ENCODE measurements around the gene CCDC24. TPM values are rescaled to one million over a fixed set of nuclear protein-coding genes. Genes with fewer than 3 reads are reported as not detected.

Gene CCDC24
- total RNA-seq, 1 donor from 2014 or later: 4.8 TPM

GRCh38 chr1:44002606-44003157 is 11.3 kb downstream of the CCDC24 start:
- peaks cover 3 to 4% of the 10 kb centered on the region in 2 donors for H3K4me1 ChIP-seq
- no peak for DNase-seq (ENCODE audit: low spot score in 2 of 2)
- H3K9me3 ChIP-seq: no peaks in the 10 kb centered on the region
- no peak for TF ChIP-seq CTCF (IDR thresholded peaks at IDR 0.05)
- no peak overlapping the region for H3K4me3 ChIP-seq
- no peaks in the 10 kb centered on the region for H3K36me3 ChIP-seq
- intact Hi-C loops (cut with DNase I): loop anchor here (10.0 kb wide), 1 partner anchor 592 kb away; no protein-coding TSS in a partner anchor
- H3K27ac ChIP-seq: no peak overlapping the region
- no peaks in the 10 kb centered on the region for H3K27me3 ChIP-seq

GRCh38 chr1:44008259-44008658 is 16.9 kb downstream of the CCDC24 start:
- TF ChIP-seq CTCF (IDR thresholded peaks at IDR 0.05): no peak
- intact Hi-C loops (cut with DNase I): loop anchor here (5.0 to 10.0 kb wide), 2 partner anchors 204 to 587 kb away; partner anchors contain the start of gene DMAP1
- Histone ChIP-seq H3K27ac (no peak overlapping the region), H3K36me3 (no peaks in the 10 kb centered on the region), H3K27me3 (no peaks in the 10 kb centered on the region), H3K9me3 (no peaks in the 10 kb centered on the region), H3K4me3 (no peak overlapping the region), H3K4me1 (peaks cover 3 to 10% of the 10 kb centered on the region in 2 donors)
- DNase-seq (ENCODE audit: low spot score in 2 of 2): no peak

GRCh38 chr1:44010935-44011471 is 19.6 kb downstream of the CCDC24 start:
- peaks cover 17 to 33% of the 10 kb centered on the region in 2 donors for H3K4me1 ChIP-seq
- H3K27ac ChIP-seq: no peak overlapping the region
- H3K9me3 ChIP-seq: no peaks in the 10 kb centered on the region
- H3K27me3 ChIP-seq: no peaks in the 10 kb centered on the region
- DNase-seq (ENCODE audit: low spot score in 2 of 2): no peak
- H3K36me3 ChIP-seq: no peaks in the 10 kb centered on the region
- intact Hi-C loops (cut with DNase I): no loop called here
- TF ChIP-seq CTCF (IDR thresholded peaks at IDR 0.05): no peak
- H3K4me3 ChIP-seq: no peak overlapping the region

GRCh38 chr1:44012404-44012803 is 21.0 kb downstream of the CCDC24 start:
- no peak overlapping the region for H3K27ac ChIP-seq
- no peak for TF ChIP-seq CTCF (IDR thresholded peaks at IDR 0.05)
- intact Hi-C loops (cut with DNase I): no loop called here

GRCh38 chr1:44012941-44013609 is 21.7 kb downstream of the CCDC24 start:
- TF ChIP-seq CTCF (IDR thresholded peaks at IDR 0.05): no peak
- H3K27me3 ChIP-seq: no peaks in the 10 kb centered on the region
- no peaks in the 10 kb centered on the region for H3K36me3 ChIP-seq
- no peaks in the 10 kb centered on the region for H3K9me3 ChIP-seq
- peaks cover 18 to 37% of the 10 kb centered on the region in 2 donors for H3K4me1 ChIP-seq
- no peak overlapping the region for H3K4me3 ChIP-seq
- DNase-seq (ENCODE audit: low spot score in 2 of 2): no peak
- H3K27ac ChIP-seq: no peak overlapping the region
- intact Hi-C loops (cut with DNase I): no loop called here

More at GRCh38 chr1:44012404-44012803, 21.0 kb downstream of the CCDC24 start:
- Histone ChIP-seq H3K4me3 (no peak overlapping the region), H3K27me3 (no peaks in the 10 kb centered on the region), H3K4me1 (peaks cover 18 to 37% of the 10 kb centered on the region in 2 donors), H3K36me3 (no peaks in the 10 kb centered on the region), H3K9me3 (no peaks in the 10 kb centered on the region)
- DNase-seq (ENCODE audit: low spot score in 2 of 2): no peak

Data from ascending aorta (tissue), 2 donors.